HepG2 (cell line): Measurements from ENCODE around the gene CRLF1. TPM values are rescaled to one million over a fixed set of nuclear protein-coding genes. Genes with fewer than 3 reads are reported as not detected.

Experiments
- ARNT ChIP-seq: fragments of 450-650 bp; IDR thresholded peaks from 2 replicates; pipeline ENCODE4 v1.6.1; 2017
- ATM ChIP-seq: fragments of 450-650 bp; IDR thresholded peaks from 2 replicates; pipeline ENCODE4 v1.7.1; 2017; ENCODE audit warnings: mild to moderate bottlenecking, borderline replicate concordance
- CAMTA2 ChIP-seq: sonication (generic); formaldehyde crosslinking; IDR thresholded peaks from 2 replicates; pipeline ENCODE4 v1.4.0; 2020; ENCODE audit warnings: mild to moderate bottlenecking, missing genetic modification reagents, borderline replicate concordance
- NR2F2 ChIP-seq: IDR thresholded peaks from 2 replicates; pipeline ENCODE4 v1.6.1; 2012; ENCODE audit warnings: low read depth, inconsistent platforms, borderline replicate concordance
- SIX1 ChIP-seq: sonication (generic); formaldehyde crosslinking; IDR thresholded peaks from 2 replicates; pipeline ENCODE4 v1.4.0; 2020; ENCODE audit warnings: missing genetic modification reagents, borderline replicate concordance
- SP2 ChIP-seq: sonication (generic); formaldehyde crosslinking; IDR thresholded peaks from 2 replicates; pipeline ENCODE4 v1.5.1; 2020; ENCODE audit warnings: mild to moderate bottlenecking, missing genetic modification reagents
- TAF15 ChIP-seq: fragments of 200-400 bp; formaldehyde crosslinking; IDR thresholded peaks from one replicate; pipeline ENCODE4 v1.6.1; 2018; ENCODE audit warnings: mild to moderate bottlenecking, low read depth, low read length; ENCODE audit not compliant: poor library complexity, severe bottlenecking
- THAP11 ChIP-seq: IDR thresholded peaks from 2 replicates; pipeline ENCODE4 v1.6.1; 2016; ENCODE audit warnings: missing biosample characterization, missing genetic modification reagents
- ZFX ChIP-seq: sonication (generic); formaldehyde crosslinking; IDR thresholded peaks from 2 replicates; pipeline ENCODE4 v1.4.0; 2020; ENCODE audit warnings: mild to moderate bottlenecking, low read depth, missing genetic modification reagents, moderate library complexity
- ZNF296 ChIP-seq: sonication (generic); formaldehyde crosslinking; conservative IDR thresholded peaks from 2 replicates; pipeline ENCODE4 v1.5.0; 2020; ENCODE audit warnings: mild to moderate bottlenecking, missing genetic modification reagents
- ZNF33B ChIP-seq: sonication (generic); formaldehyde crosslinking; IDR thresholded peaks from 2 replicates; pipeline ENCODE4 v1.5.1; 2020; ENCODE audit warnings: mild to moderate bottlenecking, missing genetic modification reagents
- ZNF354B ChIP-seq: sonication (generic); formaldehyde crosslinking; IDR thresholded peaks from 2 replicates; pipeline ENCODE4 v1.8.0; 2022; ENCODE audit warnings: mild to moderate bottlenecking, missing genetic modification reagents
- ZNF558 ChIP-seq: sonication (generic); formaldehyde crosslinking; IDR thresholded peaks from 2 replicates; pipeline ENCODE4 v1.9.0; 2022; ENCODE audit warnings: mild to moderate bottlenecking, missing genetic modification reagents, borderline replicate concordance
- ZNF746 ChIP-seq: sonication (generic); formaldehyde crosslinking; IDR thresholded peaks from 2 replicates; pipeline ENCODE4 v1.8.0; 2022; ENCODE audit warnings: mild to moderate bottlenecking, missing genetic modification reagents
- ZNF768 ChIP-seq: sonication (generic); formaldehyde crosslinking; IDR thresholded peaks from 2 replicates; pipeline ENCODE4 v1.4.0; 2020; ENCODE audit warnings: missing genetic modification reagents
- ZNF775 ChIP-seq: sonication (generic); formaldehyde crosslinking; IDR thresholded peaks from 2 replicates; pipeline ENCODE4 v1.4.0; 2020; ENCODE audit warnings: missing genetic modification reagents, mild to moderate bottlenecking, moderate library complexity, borderline replicate concordance
- polyA plus RNA-seq, 8 experiments: library from polyadenylated mRNA; depleted of rRNA in 3 of 8; stranded (reverse) in 7 of 8; unstranded in 1 of 8; fragments of >200 nt; fragmentation: Illumina TruSeq in 4 of 8; extraction: Trizol in 4 of 8; gene quantifications; 2 replicates each; pipeline versions ENCODE4 v1.2.1 to v1.2.3, GENCODE V29; 2011 to 2016; ENCODE audit warnings: low read depth in 4 of 8, missing spikeins in 1 of 8, mixed read lengths in 1 of 8; ENCODE audit not compliant: insufficient read depth in 1 of 8
- total RNA-seq, 5 experiments: library from RNA; depleted of rRNA; stranded (reverse); fragments of >200 nt; fragmentation: Illumina TruSeq; extraction: Trizol; gene quantifications; 2 replicates each; pipeline ENCODE4 v1.2.3, GENCODE V29; 2016; ENCODE audit warnings: low read depth in 1 of 5
- TF ChIP-seq, protein P1 (sequence below): sonication (generic); formaldehyde crosslinking; IDR thresholded peaks from 2 replicates; pipeline ENCODE4 v1.9.0; 2021; ENCODE audit warnings: missing genetic modification reagents, mild to moderate bottlenecking, borderline replicate concordance
- TF ChIP-seq, protein P2 (sequence below): sonication (generic); formaldehyde crosslinking; IDR thresholded peaks from 2 replicates; pipeline ENCODE4 v1.5.0; 2020; ENCODE audit warnings: mild to moderate bottlenecking, missing genetic modification reagents
- TF ChIP-seq, protein P3 (sequence below): sonication (generic); formaldehyde crosslinking; conservative IDR thresholded peaks from 2 replicates; pipeline ENCODE4 v1.4.0; 2020; ENCODE audit warnings: mild to moderate bottlenecking, missing genetic modification reagents, moderate library complexity
- TF ChIP-seq, protein P4 (sequence below): sonication (generic); formaldehyde crosslinking; IDR thresholded peaks from 2 replicates; pipeline ENCODE4 v1.8.1; 2023; ENCODE audit warnings: mild to moderate bottlenecking, missing genetic modification reagents

CRLF1 gene
- total and polyA plus RNA-seq, 2 of the 13 experiments (the other 11 are each of a cell fraction or from before 2014, with no cell fraction given), result 217 to 296 TPM

DNA sequence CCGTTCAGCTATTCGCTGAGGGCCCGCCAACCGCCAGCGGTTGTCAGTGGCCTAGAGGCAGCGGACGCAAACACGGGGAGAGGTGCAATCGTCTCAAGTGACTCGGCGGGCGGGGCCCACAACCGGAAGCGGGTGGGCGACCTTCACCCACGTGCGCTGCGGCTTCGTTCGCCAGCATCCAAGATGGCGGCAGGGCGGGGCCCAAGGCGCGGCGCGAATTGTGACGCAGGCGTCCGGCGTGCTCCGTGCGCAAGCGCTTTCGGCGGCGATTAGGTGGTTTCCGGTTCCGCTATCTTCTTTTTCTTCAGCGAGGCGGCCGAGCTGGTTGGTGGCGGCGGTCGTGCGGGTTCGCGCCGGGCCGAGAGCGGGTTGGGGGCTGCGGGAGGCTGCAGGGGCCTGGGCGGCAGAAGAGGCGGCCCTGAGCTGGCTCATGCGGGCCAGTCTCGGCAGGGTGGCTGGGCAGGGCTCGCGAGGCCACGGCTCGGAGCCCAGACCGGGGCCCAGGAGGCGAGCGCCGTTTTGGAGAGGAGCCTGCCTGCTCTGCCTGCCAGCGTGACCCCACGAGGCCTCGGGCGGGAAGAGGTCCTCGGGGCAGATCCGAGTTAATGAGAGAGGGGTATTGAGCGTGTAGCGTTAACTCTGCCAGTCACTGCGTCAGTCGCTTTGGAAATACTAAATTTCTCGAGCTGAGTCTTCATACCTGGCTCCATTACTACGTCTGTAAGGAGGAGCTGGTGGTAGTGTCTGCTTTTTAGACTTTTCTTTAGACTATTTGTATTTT, 34.8 kb downstream of the CRLF1 start, which contains the start of gene UBA52 (continued):
- TF ChIP-seq, protein P1, sequence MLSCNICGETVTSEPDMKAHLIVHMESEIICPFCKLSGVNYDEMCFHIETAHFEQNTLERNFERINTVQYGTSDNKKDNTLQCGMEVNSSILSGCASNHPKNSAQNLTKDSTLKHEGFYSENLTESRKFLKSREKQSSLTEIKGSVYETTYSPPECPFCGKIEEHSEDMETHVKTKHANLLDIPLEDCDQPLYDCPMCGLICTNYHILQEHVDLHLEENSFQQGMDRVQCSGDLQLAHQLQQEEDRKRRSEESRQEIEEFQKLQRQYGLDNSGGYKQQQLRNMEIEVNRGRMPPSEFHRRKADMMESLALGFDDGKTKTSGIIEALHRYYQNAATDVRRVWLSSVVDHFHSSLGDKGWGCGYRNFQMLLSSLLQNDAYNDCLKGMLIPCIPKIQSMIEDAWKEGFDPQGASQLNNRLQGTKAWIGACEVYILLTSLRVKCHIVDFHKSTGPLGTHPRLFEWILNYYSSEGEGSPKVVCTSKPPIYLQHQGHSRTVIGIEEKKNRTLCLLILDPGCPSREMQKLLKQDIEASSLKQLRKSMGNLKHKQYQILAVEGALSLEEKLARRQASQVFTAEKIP (CRISPR knock-in tag), result no peak
- no peak for TF ChIP-seq ZNF775 (CRISPR knock-in tag)
- peak; percentile 36; the same call in 1 of the 2 replicates for TF ChIP-seq ZNF746
- TF ChIP-seq ZNF354B (CRISPR knock-in tag), result no peak
- no peak for TF ChIP-seq TAF15
- TF ChIP-seq SIX1, result peak; percentile 85
- TF ChIP-seq ZNF558, result peak; percentile 56; the same call in 1 of the 2 replicates
- no peak for TF ChIP-seq NR2F2
- TF ChIP-seq, protein P2, sequence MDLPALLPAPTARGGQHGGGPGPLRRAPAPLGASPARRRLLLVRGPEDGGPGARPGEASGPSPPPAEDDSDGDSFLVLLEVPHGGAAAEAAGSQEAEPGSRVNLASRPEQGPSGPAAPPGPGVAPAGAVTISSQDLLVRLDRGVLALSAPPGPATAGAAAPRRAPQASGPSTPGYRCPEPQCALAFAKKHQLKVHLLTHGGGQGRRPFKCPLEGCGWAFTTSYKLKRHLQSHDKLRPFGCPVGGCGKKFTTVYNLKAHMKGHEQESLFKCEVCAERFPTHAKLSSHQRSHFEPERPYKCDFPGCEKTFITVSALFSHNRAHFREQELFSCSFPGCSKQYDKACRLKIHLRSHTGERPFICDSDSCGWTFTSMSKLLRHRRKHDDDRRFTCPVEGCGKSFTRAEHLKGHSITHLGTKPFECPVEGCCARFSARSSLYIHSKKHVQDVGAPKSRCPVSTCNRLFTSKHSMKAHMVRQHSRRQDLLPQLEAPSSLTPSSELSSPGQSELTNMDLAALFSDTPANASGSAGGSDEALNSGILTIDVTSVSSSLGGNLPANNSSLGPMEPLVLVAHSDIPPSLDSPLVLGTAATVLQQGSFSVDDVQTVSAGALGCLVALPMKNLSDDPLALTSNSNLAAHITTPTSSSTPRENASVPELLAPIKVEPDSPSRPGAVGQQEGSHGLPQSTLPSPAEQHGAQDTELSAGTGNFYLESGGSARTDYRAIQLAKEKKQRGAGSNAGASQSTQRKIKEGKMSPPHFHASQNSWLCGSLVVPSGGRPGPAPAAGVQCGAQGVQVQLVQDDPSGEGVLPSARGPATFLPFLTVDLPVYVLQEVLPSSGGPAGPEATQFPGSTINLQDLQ (CRISPR knock-in tag), result 0 out of 2 replicates have a peak, but pooled peaks have one; percentile 32
- TF ChIP-seq ARNT, result no peak
- TF ChIP-seq ZNF33B (CRISPR knock-in tag), result no peak
- no peak for TF ChIP-seq CAMTA2 (CRISPR knock-in tag)
- TF ChIP-seq, protein P3, sequence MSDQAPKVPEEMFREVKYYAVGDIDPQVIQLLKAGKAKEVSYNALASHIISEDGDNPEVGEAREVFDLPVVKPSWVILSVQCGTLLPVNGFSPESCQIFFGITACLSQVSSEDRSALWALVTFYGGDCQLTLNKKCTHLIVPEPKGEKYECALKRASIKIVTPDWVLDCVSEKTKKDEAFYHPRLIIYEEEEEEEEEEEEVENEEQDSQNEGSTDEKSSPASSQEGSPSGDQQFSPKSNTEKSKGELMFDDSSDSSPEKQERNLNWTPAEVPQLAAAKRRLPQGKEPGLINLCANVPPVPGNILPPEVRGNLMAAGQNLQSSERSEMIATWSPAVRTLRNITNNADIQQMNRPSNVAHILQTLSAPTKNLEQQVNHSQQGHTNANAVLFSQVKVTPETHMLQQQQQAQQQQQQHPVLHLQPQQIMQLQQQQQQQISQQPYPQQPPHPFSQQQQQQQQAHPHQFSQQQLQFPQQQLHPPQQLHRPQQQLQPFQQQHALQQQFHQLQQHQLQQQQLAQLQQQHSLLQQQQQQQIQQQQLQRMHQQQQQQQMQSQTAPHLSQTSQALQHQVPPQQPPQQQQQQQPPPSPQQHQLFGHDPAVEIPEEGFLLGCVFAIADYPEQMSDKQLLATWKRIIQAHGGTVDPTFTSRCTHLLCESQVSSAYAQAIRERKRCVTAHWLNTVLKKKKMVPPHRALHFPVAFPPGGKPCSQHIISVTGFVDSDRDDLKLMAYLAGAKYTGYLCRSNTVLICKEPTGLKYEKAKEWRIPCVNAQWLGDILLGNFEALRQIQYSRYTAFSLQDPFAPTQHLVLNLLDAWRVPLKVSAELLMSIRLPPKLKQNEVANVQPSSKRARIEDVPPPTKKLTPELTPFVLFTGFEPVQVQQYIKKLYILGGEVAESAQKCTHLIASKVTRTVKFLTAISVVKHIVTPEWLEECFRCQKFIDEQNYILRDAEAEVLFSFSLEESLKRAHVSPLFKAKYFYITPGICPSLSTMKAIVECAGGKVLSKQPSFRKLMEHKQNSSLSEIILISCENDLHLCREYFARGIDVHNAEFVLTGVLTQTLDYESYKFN (CRISPR knock-in tag), result peak; percentile 65
- TF ChIP-seq ATM, result no peak
- TF ChIP-seq ZFX (CRISPR knock-in tag), result peak; percentile 91
- TF ChIP-seq ZNF296 (CRISPR knock-in tag), result no peak
- TF ChIP-seq THAP11 (CRISPR knock-in tag), result peak; percentile 96
- TF ChIP-seq, protein P4, sequence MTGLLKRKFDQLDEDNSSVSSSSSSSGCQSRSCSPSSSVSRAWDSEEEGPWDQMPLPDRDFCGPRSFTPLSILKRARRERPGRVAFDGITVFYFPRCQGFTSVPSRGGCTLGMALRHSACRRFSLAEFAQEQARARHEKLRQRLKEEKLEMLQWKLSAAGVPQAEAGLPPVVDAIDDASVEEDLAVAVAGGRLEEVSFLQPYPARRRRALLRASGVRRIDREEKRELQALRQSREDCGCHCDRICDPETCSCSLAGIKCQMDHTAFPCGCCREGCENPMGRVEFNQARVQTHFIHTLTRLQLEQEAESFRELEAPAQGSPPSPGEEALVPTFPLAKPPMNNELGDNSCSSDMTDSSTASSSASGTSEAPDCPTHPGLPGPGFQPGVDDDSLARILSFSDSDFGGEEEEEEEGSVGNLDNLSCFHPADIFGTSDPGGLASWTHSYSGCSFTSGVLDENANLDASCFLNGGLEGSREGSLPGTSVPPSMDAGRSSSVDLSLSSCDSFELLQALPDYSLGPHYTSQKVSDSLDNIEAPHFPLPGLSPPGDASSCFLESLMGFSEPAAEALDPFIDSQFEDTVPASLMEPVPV (CRISPR knock-in tag), result peak; percentile 65
- peak; percentile 73 for TF ChIP-seq SP2 (CRISPR knock-in tag)
- TF ChIP-seq ZNF768 (CRISPR knock-in tag), result peak; percentile 55; the same call in 1 of the 2 replicates
